Parathyroid adenoma (tissue), 2 donors: ENCODE results near the gene SLC46A2.

Experiments
- H2AFZ ChIP-seq: fragments of 300-600 bp; sonication (generic); one replicate; pipeline ENCODE4 v1.7.0; 2017; ENCODE audit warnings: antibody characterized with exemption, mild to moderate bottlenecking
- H3K27ac ChIP-seq: fragments of 300-600 bp; sonication (generic); one replicate; pipeline ENCODE4 v1.7.0; 2017
- H3K27me3 ChIP-seq: fragments of 300-600 bp; sonication (generic); one replicate; pipeline ENCODE4 v1.7.0; 2017; ENCODE audit warnings: low read length; ENCODE audit not compliant: control insufficient read depth, insufficient read depth
- H3K36me3 ChIP-seq: fragments of 300-600 bp; sonication (generic); one replicate; pipeline ENCODE4 v1.7.0; 2017; ENCODE audit warnings: low read length; ENCODE audit not compliant: control insufficient read depth, insufficient read depth
- H3K4me1 ChIP-seq: fragments of 300-600 bp; sonication (generic); one replicate; pipeline ENCODE4 v1.7.0; 2017; ENCODE audit warnings: control low read depth
- H3K4me2 ChIP-seq: fragments of 300-600 bp; sonication (generic); one replicate; pipeline ENCODE4 v1.7.0; 2017; ENCODE audit warnings: low read length
- H3K4me3 ChIP-seq: fragments of 300-600 bp; sonication (generic); one replicate; pipeline ENCODE4 v1.7.0; 2017; ENCODE audit warnings: low read depth, low read length
- H3K79me2 ChIP-seq: fragments of 300-600 bp; sonication (generic); one replicate; pipeline ENCODE4 v1.7.0; 2017; ENCODE audit warnings: control low read depth
- H3K9ac ChIP-seq: fragments of 300-600 bp; sonication (generic); one replicate; pipeline ENCODE4 v1.7.0; 2017; ENCODE audit warnings: mild to moderate bottlenecking
- H3K9me3 ChIP-seq: fragments of 300-600 bp; sonication (generic); one replicate; pipeline ENCODE4 v1.7.0; 2017; ENCODE audit warnings: low read length; ENCODE audit not compliant: control insufficient read depth
- CTCF ChIP-seq: fragments of 300-600 bp; sonication (generic); IDR thresholded peaks from one replicate; pipeline ENCODE4 v1.7.0; 2017; ENCODE audit warnings: antibody characterized with exemption, mild to moderate bottlenecking
- donor health status: primary hyperparathyroidism.

SLC46A2 gene

GRCh38 chr9:112890106-112891081, at the start of gene SLC46A2:
Gene SLC46A2, minus strand, starts transcription at chr9:112890876. Its CDS starts 195 bp downstream, at chr9:112890681.
- H3K9ac ChIP-seq, result no peak within 1 kb of the TSS
- H3K36me3 ChIP-seq, result no peaks in the 10 kb centered on the region
- no peaks in the 10 kb centered on the region for H3K9me3 ChIP-seq
- H3K27me3 ChIP-seq, result no peaks in the 10 kb centered on the region
- H3K4me1 ChIP-seq, result no peaks in the 10 kb centered on the region
- no peak within 1 kb of the TSS for H3K27ac ChIP-seq
- no peak for TF ChIP-seq CTCF
- peak within 1 kb of the TSS; percentile 53 for H2AFZ ChIP-seq
- no peaks in the 10 kb centered on the region for H3K79me2 ChIP-seq
- peak within 1 kb of the TSS; percentile 80 for H3K4me2 ChIP-seq
- peak within 1 kb of the TSS; percentile 16 for H3K4me3 ChIP-seq

- Histone ChIP-seq H2AFZ (no peak overlapping the region), H3K4me2 (no peak overlapping the region), H3K4me3 (no peak overlapping the region), H3K27ac (no peak overlapping the region), H3K27me3 (no peaks in the 10 kb centered on the region), H3K9ac (no peak overlapping the region), H3K4me1 (no peaks in the 10 kb centered on the region), H3K79me2 (no peaks in the 10 kb centered on the region), H3K36me3 (no peaks in the 10 kb centered on the region), H3K9me3 (no peaks in the 10 kb centered on the region)
- no peak for TF ChIP-seq CTCF
Measured at GRCh38 chr9:112939418-112939817, 48.7 kb upstream of the SLC46A2 start.

- H3K36me3 ChIP-seq, result no peaks in the 10 kb centered on the region
- H3K79me2 ChIP-seq, result no peaks in the 10 kb centered on the region
- no peak overlapping the region for H3K4me2 ChIP-seq
- H3K9me3 ChIP-seq, result no peaks in the 10 kb centered on the region
- no peak overlapping the region for H3K27ac ChIP-seq
- H3K27me3 ChIP-seq, result no peaks in the 10 kb centered on the region
- H3K9ac ChIP-seq, result no peak overlapping the region
- no peak overlapping the region for H2AFZ ChIP-seq
- no peaks in the 10 kb centered on the region for H3K4me1 ChIP-seq
- no peak overlapping the region for H3K4me3 ChIP-seq
- TF ChIP-seq CTCF, result no peak
Measured at GRCh38 chr9:112933696-112934095, 43.0 kb upstream of the SLC46A2 start.

GRCh38 chr9:112925058-112925641, 34.5 kb upstream of the SLC46A2 start:
- Histone ChIP-seq H3K27me3 (no peaks in the 10 kb centered on the region), H3K9ac (no peak overlapping the region), H3K27ac (no peak overlapping the region), H2AFZ (no peak overlapping the region), H3K4me3 (no peak overlapping the region), H3K36me3 (no peaks in the 10 kb centered on the region), H3K4me1 (no peaks in the 10 kb centered on the region), H3K79me2 (no peaks in the 10 kb centered on the region), H3K9me3 (no peaks in the 10 kb centered on the region), H3K4me2 (no peak overlapping the region)
- peak; percentile 20 for TF ChIP-seq CTCF
